ENCODE results near the gene GRIA4.
A peak's percentile ranks its signal among the peaks of the same experiment; 100 is the strongest.
"Not testable (repeated sequence)": the region's sequence is repeated elsewhere in the genome, so short reads cannot be mapped to it uniquely, and the experiment has no call there.

Gene GRIA4

DNA sequence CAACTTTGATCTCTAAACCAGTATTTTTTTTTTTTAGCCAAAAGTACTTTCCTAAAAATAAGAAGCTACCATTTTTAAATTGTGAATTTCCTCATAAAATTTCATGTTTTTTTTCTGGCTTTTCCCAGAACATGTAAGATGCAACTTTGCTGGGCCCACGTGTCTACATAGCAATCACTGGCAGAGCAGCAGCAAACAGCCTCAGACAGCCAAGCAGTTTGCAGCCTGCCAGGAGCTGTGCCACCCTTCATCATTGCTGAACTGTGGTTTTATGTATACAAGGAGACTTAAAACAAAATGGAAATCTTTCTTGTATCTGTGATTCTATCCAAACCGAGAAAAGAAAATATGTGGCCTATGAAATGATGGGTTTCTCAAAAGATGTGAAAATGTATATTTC lies 110.2 kb downstream of the GRIA4 start:
- peak in 1 of 2 donors; percentile 25 for DNase-seq

DNA sequence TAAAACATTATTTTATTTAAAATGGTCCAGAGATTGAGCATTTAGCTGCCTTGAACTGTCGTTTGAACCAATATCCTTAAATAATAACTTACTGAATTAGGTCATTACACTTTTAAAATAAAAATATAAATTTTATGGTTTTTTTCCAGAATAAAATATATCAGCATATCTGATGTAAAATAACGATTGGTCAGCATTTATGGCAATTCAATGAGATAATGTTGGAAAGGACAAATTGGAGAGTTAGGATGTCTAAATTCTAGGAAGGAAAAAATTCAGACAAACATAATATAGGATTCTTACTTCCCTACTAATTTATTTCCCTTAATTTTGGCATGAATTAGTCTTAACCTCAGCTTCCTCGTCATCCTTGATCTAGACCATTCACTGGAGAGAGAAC lies 113.4 kb downstream of the GRIA4 start:
- no peak for DNase-seq

DNA sequence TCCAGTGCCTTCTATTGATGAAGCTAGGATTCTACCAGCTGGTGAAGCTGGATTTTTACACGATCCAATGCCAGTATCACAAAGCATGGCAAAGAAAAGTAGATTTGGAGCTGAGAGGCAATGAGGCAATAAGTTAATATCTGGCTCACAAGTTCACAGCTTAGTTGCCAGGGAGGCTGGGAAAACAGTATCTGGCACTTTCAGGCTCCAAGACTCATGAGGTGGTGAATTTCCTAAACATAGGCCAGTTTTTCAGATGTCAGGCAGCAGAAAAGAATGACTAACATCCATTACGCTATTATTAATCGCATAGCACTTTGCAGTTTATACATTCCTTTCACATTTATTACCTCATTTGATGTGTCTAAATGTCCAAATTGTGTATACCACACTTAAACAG lies 122.7 kb downstream of the GRIA4 start:
- DNase-seq, result no peak

DNA sequence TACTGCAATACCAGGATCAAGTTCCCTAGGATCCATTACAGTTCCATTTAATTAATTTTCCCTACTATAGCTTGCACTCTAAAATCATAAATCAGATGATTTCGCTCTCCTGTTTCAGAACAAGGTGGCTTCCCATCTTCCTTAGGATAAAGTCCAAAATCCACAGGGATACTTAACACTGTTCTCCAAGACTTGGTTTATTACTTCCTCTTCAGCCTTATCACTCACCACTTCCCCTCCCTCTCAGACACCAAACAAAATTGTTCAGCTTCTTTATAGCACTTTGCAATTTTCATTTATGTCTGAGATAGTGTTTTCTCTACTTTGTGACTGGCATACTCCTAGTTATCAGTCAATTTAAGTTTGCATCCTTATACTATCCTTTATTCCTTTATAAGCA lies 124.6 kb downstream of the GRIA4 start:
- DNase-seq, result no peak

DNA sequence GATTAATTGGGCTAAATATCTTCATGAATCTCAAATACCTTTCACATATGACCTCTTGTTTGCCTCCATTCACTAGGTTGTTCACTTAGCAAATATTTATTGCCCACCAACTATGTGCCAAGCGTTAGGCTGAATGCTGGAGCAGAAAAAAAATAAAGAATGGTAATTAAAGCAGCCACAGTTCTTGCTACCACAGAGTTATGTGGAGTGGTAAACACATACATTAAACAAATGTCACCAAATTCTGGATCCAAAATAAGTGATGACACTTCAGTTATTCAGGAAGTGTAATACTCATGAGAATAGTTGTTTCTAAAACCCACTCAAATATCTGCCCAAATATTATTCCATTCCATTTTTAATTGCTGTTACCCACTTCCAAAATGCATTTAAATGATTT lies 128.4 kb downstream of the GRIA4 start:
- DNase-seq, result no peak

DNA sequence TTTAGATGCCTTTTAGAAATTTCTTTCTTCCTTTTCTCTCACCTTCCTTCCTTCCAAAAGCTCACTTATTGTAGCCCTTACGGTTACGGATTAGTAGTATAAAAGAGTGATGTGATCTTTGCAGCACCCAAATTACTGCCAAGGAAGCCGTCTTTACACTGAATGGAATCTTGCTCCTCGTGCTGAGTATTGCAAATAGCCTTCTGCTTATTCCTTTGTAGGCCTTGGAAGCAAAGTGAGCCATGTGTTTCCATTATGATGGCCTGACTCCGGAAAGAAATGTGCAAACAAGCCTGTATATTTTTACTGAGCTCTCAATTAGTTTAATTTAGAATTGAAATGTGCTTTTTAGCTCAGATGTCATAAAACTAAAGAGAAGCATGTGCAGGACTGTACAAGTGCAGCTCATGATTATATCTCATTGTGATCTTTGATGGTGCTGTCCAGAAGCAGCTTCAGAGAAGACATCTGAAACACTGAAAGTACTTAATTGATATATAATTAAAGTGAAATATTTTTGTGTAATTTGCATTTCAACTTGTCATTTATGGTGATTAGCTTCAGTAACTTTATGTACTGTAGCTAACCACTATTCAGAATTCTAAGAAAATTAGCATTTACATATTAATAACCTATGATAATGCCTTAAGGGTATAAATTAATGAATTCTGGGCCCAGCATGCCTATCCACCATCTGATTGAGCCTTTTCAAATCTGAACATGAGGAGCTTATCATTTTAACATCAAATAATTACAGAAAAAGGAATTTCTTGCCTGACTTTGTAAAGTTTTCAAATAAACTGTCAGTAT lies 129.3 kb downstream of the GRIA4 start:
- peak in 1 of 2 donors; percentile 26 for DNase-seq

DNA sequence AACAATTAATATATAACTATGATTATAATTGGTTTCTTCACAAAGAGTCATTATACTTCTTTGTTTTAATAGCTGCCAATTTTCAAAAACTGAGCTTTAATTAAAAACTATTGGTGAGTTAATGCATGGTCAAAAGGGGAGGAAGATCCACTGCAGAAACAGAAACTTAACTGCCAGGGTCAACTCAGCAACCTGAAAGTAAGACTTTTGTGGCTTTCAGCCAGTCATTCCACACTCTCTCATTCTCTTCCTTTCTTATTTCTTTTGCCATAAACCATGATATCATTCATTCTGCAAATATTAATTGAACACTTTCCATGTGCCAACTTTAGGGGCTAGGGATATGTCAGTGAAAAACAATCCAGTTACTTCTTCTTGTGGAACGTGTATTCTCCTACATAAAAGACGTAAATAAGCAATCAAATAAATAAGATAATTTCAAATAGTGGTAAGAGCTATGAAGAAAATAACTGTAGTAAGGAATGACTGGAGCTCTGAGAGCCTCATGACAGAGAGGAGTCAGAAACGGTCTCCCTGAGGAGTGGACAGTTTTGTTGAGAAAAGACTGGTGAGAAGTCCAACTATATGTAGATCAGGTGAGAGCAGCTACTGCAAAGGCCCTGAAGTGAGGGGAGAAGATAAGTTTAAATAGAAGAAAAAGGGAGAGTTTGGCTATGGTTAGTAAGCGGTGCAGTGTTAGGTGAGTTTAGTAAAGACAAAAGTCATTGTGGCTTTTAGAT lies 130.5 kb downstream of the GRIA4 start:
- no peak for DNase-seq

DNA sequence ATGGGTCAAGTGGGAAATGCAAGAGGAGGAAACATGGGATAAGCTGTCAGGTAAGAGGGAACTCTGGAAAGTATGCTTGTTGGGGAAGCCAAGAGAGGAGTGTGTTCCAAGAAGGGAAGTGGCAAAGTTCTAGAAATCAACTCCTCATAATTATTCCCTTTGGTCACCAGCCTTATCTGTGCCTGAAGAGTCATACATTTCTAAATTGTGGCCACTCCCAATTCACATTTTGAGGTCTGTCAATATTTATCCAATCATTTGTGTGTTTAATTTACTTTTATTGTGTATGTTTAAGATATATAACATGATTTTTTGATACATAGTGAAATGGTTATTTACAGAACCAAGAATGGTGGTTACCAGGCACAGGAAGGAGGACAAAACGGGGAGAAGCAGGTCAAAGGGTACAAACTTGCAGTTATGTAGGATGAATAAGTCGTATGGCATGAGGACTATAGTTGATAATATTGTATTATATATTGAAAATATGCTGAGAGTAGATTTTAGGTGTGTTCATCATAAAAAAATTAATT lies 131.7 kb downstream of the GRIA4 start:
- no peak for DNase-seq

DNA sequence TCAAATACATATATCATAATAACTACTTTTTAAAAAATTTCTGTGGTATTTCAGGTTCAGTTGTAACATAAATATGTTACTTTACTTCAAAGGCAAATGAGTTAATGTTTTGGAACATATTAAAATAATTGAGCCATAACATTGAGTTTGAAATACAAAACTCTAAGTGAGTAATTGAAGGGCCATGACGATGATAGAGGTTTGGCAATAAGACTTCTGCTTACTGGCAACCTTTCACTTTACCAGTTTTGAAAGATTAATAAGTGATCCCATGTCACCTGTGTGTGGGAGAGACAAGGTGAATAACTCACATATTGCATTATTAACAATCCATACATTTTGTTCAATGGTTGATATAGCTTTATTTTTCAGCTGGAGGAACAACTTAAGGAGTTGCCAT lies 144.4 kb downstream of the GRIA4 start:
- no peak for DNase-seq

DNA sequence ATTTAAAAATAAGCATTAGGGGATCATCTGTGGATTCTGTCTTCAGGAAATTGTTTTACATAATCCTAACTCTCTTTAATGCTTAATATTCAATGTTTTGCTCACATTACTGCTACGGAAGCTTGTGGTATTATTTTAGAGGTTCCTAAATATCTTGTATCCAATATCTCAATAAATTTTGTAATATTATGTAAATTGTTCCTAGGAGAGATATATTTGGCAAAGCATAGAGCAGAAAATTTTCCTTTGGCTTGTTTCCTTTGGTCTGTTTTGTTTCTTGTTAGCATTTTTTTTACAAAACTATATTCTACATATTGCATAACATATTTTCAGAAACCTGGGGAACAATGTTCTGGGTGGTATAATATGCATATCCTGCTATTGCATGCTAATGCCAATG lies 144.8 kb downstream of the GRIA4 start:
- no peak for DNase-seq

DNA sequence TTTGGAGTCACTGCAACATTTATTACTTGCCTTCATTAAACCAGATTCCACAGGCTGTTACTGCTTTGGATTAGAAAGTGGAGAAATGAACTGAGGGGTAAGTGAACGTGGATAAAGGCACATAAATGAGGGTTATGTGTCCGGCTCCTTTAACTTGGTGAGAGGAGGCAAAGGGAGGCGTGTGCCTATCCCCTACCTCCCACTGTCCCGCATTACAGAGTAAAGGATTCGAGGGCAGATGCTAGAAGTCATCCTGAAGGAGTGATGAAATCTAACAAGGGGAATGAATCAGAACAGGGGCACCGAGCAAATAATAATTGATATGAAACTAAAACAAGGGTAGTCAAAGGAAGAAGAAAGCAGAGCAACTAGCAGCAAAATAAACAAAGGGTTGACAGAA lies 147.2 kb downstream of the GRIA4 start:
- no peak for DNase-seq

DNA sequence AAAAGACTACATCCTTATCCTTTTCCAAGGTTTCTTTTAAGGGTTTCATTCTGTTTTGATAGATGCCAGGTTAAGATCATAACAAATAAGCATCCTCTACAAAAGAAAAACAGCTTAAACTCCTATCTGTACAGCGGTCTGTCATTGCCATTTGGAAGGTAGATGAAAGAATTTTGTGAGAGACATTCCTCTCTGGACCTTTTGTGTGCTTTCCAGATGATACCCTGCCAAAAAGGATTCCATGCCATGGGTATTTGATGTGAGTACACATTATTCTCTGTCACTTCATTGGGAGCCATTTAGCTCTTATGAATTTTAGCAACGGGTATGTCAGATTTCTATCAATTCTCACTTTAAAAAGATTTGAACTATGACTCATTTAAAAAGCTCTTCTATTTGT lies 153.7 kb downstream of the GRIA4 start:
- DNase-seq, result no peak

DNA sequence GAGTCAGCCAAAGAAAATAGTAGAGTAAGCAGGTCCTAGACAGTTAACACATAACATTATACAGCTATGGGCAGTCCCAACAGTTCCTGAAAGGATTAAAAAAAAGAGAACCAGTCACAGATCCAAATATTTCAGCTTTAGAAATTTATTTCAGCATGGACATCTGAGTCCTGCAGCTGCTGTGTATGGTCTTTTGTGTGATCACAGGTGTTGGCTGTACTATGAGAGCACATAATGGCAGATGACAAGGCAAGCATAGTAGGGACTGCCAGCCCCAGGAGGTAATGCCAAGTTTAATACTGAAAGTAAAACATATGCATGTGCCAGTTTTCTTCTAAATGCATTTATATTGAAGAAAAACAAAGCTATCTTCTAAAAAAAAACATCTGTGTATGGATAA lies 158.1 kb downstream of the GRIA4 start:
- no peak for DNase-seq

DNA sequence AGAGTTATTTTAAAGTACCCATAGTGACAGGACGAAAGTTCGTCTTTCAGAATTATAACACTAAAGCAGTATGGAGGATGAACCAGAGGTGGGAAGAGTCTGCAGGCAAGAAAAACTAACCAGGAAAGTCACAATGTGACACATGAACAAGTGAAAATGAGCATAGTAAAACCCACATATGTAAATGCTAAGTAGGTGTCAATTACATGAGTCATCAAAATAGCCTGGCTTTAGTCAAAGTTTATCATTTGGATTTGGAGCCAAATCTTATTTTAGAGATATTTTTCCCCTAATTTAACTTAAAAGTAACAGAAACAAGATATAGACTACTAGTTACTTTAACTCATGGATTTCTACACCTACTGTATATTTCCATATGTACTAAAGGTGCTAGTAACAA lies 159.8 kb downstream of the GRIA4 start:
- no peak for DNase-seq

DNA sequence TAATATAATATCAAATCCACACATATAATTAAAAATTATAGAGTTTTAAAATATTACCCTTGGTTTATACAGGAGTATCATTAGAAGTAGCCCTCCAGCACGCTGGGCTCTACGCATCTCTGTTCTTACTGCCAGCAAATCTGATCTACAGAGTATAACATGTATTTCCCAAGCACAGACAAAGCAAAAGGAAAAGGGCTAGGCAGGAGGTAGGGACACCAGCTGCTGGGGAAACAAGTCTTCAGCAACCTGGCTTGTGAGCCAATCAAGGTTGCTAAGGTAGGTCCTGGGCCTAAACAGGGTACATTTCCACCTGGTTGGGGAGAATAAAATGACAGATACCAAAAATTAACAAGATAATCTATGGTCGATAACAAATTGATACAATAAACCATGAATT lies 163.6 kb downstream of the GRIA4 start:
- not testable (repeated sequence) for DNase-seq

DNA sequence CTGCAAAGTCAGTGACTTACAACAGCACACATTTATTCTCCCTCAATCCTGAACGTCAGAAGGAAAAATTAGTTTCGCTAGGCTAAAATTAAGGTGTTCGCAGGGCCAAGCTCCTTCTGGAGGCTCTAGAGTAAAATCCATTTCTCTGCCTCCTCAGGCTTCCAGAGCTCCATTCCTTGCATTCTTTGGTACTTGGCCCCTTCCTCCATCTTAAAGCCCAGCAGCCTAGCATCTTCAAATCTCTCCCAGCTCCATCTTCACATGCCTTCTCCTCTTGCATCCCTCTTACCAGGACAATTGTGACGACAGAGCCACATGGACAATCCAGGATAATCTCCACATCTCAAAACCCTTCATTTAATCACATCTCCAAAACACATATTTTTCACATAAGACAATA lies 165.0 kb downstream of the GRIA4 start:
- no peak for DNase-seq

DNA sequence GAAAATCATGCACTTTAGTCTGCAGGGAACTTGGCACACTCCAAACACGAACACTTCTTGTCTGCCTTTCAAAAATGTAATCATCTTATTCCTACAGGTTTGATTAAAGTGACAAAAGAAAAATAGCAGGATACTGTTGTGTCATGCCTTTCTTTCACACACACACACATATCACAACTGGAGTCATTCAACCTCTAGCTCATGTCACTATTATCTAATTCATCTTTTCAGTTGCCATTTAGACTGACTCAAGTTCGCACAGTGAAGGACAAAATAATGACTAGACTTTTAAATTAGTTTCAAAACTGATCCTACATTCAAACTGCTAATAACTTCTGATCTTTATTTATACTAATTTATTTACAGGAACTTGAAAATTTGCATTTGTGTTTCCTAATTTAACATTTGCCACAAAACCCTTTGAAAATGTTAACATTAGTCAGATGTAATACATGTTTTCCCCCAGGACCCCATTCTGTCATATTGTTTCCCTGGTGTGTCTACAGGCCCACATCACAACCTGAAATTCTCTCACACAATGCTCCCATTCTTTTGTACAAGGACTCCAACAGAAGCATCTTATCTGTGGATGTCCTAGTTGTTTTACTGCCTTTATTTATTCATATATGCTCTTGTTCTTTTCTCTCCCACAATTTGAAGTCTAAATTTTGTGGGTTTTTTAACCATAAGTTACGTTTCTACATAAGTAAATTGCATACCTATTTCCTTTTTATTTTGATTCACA lies 171.1 kb downstream of the GRIA4 start:
- peak in 1 of 2 donors; percentile 42 for DNase-seq

DNA sequence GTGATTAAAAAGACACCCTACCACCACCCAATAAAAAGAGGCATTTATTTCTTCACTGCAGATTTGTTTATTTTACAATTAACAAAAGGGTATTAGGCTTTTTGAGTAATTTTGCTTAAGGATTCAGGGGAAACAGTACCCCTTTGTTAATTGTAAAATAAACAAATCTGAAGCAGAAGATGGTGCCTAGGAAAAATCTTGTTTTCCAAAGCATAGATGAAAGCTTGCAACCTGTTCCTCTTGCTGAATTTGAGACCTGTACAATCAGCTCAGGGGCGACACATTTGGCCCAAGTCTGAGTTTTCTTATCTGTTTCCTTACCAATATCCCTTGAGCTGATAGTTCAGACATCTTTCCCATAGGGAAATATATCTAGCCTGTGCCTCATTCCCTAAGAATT lies 171.9 kb downstream of the GRIA4 start:
- no peak for DNase-seq

DNA sequence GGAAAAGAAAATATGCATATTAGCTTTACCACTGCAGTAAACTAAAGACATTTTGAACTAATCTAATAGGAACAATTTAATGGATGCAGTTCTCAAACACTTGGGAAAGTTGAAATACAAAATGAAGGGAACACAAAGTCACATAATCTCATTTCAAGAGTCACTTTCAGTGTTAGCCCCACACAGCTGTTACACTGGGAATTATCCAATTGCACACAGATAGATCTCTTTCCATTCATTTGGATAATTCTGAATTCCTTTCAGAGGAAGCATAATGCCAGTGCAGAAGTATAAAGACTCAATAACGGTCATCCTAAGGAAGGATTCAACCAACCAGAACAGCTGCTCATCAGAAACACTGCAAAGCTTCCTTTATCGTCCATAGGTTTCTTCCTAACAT lies 173.3 kb downstream of the GRIA4 start:
- DNase-seq, result peak in 1 of 2 donors; percentile 51

DNA sequence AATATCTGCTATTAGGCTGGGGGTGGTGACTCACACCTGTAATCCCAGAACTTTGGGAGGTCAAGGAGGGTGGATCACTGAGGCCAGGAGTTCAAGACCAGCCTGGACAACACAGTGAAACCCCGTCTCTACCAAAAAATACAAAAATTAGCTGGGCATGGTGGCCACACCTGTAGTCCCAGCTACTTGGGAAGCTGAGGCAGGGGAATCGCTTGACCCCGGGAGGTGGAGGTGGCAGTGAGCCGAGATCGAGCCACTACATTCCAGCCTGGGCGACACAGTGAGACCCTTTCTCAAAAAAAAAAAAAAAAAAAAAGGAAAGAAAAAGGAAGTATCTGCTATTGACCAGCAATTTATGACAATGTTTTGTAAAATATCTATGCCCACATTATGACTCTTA lies 176.0 kb downstream of the GRIA4 start:
- DNase-seq, result not testable (repeated sequence)

DNA sequence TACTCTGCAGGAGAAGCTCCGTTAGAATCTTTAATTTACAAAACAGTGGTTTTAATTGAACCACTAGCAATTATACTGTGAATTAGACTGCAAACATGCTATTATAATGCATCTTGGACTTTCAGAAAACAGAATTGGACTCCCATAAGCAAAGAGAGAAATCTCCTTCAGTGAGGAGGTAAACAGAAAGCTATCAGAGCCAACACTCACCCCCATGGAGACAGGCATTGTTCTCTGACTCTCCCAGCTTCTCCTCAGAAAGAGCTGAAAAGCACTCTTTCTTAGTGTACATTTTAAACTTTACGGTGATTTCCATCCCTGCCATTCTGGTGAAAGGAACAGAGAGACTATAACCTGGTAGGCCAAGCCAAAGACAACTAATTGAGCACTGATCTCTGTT lies 176.9 kb downstream of the GRIA4 start:
- peak in 1 of 2 donors; percentile 30 for DNase-seq

DNA sequence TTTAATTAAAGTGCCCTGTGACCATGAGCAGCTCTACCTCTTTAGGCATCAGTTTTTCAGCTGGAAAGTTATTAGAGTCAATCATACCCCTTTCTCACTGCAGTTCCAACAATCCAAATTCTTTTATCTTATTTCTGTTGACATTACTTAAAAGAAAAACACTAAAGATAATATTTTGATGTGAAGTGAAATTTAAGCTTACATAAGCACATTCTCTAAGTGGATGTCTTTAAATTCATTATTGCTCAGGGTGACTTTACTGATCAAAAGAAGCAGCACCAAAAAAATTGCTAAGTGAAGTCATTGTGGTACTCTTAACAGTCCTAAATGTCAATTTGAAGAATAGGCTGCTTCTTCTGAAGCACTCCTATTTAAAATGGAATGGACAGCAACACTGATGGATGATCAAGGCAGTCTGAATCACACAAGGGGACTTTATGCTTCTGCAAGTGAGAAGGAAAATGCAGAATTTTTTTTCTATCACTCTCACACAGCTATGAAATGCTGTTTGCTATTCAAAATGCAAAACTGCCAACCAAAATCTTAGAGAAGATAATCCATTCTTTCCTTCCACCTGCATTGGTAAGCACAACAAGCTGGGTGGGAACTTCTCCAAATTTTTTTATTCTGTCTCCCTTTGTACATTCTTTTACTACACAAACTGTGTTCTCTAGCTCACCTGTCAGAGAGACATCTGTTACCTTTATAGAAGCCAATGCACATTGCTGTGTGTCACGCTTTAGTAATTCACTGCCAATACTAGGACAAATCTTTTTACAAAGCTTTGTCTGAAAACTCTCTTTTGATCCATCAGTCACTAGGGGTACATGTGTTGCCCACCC lies 179.9 kb downstream of the GRIA4 start:
- no peak for DNase-seq
